ENCODE measurements around the gene PIK3R6. TPM values are rescaled to one million over a fixed set of nuclear protein-coding genes. Genes with fewer than 3 reads are reported as not detected.
"Not testable (repeated sequence)": the region's sequence is repeated elsewhere in the genome, so short reads cannot be mapped to it uniquely, and the experiment has no call there.

PIK3R6 gene
- total and polyA plus RNA-seq, 8 donors = 1.6 to 4.3 (median 2.0) TPM

GRCh38 chr17:8885967-8886684, 18.7 kb upstream of the PIK3R6 start:
- Histone ChIP-seq H3K27ac (peak overlapping the region in 1 of 2 donors; percentile 9), H3K27me3 (peaks cover 0 to 4% of the 10 kb centered on the region in 2 donors), H3K4me1 (no peaks in the 10 kb centered on the region), H3K36me3 (peaks cover 0 to 94% of the 10 kb centered on the region in 2 donors), H3K4me3 (no peak overlapping the region), H3K9me3 (no peaks in the 10 kb centered on the region)
- DNase-seq = no peak
- TF ChIP-seq CTCF (IDR thresholded peaks at IDR 0.05) = no peak
- no peak for ATAC-seq
- intact Hi-C loops (cut with DNase I) = no loop called here

- H3K36me3 ChIP-seq = peaks cover 0 to 94% of the 10 kb centered on the region in 2 donors
- H3K9me3 ChIP-seq; H3K4me3 ChIP-seq; ATAC-seq; intact Hi-C loops (cut with DNase I); DNase-seq; H3K4me1 ChIP-seq; H3K27me3 ChIP-seq; H3K27ac ChIP-seq: not testable (repeated sequence)
These were observed 17.9 kb upstream of the PIK3R6 start for GRCh38 chr17:8885163-8885966.

- no peaks in the 10 kb centered on the region for H3K4me1 ChIP-seq
- no peak for TF ChIP-seq CTCF (IDR thresholded peaks at IDR 0.05)
- ATAC-seq (no peak), DNase-seq (no peak)
- no peak overlapping the region for H3K4me3 ChIP-seq
- H3K9me3 ChIP-seq = no peaks in the 10 kb centered on the region
- H3K27ac ChIP-seq = no peak overlapping the region
- peaks cover 0 to 11% of the 10 kb centered on the region in 2 donors for H3K27me3 ChIP-seq
- intact Hi-C loops (cut with DNase I) = no loop called here
- peaks cover 0 to 94% of the 10 kb centered on the region in 2 donors for H3K36me3 ChIP-seq
These were observed 17.0 kb upstream of the PIK3R6 start for GRCh38 chr17:8884336-8884990.

- H3K27me3 ChIP-seq = peaks cover 0 to 10% of the 10 kb centered on the region in 2 donors
- no peak for TF ChIP-seq CTCF (IDR thresholded peaks at IDR 0.05)
- no peaks in the 10 kb centered on the region for H3K4me1 ChIP-seq
- peaks cover 0 to 93% of the 10 kb centered on the region in 2 donors for H3K36me3 ChIP-seq
- no peak overlapping the region for H3K4me3 ChIP-seq
- DNase-seq = no peak
- no peak overlapping the region for H3K27ac ChIP-seq
- ATAC-seq = no peak
- no peaks in the 10 kb centered on the region for H3K9me3 ChIP-seq
- intact Hi-C loops (cut with DNase I) = no loop called here
These were observed 15.9 kb upstream of the PIK3R6 start for GRCh38 chr17:8883353-8883752.

GRCh38 chr17:8881606-8882005, 14.1 kb upstream of the PIK3R6 start:
- no peak for ATAC-seq
- H3K27me3 ChIP-seq = peaks cover 0 to 7% of the 10 kb centered on the region in 2 donors
- H3K4me1 ChIP-seq = no peaks in the 10 kb centered on the region
- no peak for TF ChIP-seq CTCF (IDR thresholded peaks at IDR 0.05)
- H3K9me3 ChIP-seq = no peaks in the 10 kb centered on the region
- DNase-seq = no peak
- H3K4me3 ChIP-seq = no peak overlapping the region
- H3K27ac ChIP-seq = no peak overlapping the region
- peaks cover 0 to 84% of the 10 kb centered on the region in 2 donors for H3K36me3 ChIP-seq
- intact Hi-C loops (cut with DNase I) = no loop called here

All from left lung (tissue), 10 donors.